Measurements from ENCODE around the gene NR3C1. TPM values are rescaled to one million over a fixed set of nuclear protein-coding genes. Genes with fewer than 3 reads are reported as not detected.
A peak's percentile ranks its signal among the peaks of the same experiment; 100 is the strongest.

NR3C1 gene
- polyA plus RNA-seq, 1 donor (not counting 4 experiments of a cell fraction or from before 2014, with no cell fraction given), result 30.7 TPM

DNA sequence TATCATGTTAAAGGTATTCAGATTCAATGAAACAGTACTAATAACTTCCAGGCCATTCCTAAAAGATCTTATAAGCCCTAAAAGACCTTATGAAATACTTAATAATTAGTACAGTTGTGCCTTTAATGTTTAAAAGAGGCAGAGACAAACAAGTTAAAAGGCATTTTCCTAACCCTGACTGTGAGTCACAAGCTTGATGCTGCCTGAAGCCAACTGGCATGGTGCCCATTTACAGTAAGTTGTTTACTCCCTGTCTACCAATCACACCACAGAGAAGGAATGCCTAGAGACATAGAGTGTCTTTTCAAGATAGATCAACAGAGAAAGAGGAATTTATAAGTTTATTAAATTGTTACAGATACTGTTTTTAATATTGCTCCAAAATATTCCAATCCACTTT, 47.8 kb downstream of the NR3C1 start:
- Histone ChIP-seq H4K20me1 (ENCODE audit: control insufficient read depth, extremely low read depth, insufficient read depth, low read length) (no peaks in the 10 kb centered on the region), H3K9me1 (ENCODE audit: control insufficient read depth, extremely low read depth, insufficient read depth, low read length) (no peaks in the 10 kb centered on the region), H3K9ac (ENCODE audit: control insufficient read depth, extremely low read depth, insufficient read depth, low read length) (peak overlapping the region; percentile 56), H3K27me3 (ENCODE audit: control insufficient read depth, extremely low read depth, insufficient read depth, low read length) (no peaks in the 10 kb centered on the region), H3K27ac (ENCODE audit: control insufficient read depth, insufficient read depth, low read length) (peak overlapping the region; percentile 83), H3K9me3 (ENCODE audit: control insufficient read depth, low read depth, low read length) (no peaks in the 10 kb centered on the region), H2AFZ (ENCODE audit: control insufficient read depth, low read length) (no peak overlapping the region), H3K36me3 (ENCODE audit: control insufficient read depth in 2 of 2, extremely low read depth in 1 of 2, insufficient read depth in 2 of 2, low read length in 2 of 2) (no peaks in the 10 kb centered on the region), H3K79me2 (ENCODE audit: control insufficient read depth, insufficient read depth, low read length) (peaks cover 85% of the 10 kb centered on the region), H3K4me3 (ENCODE audit: control insufficient read depth in 2 of 3, extremely low read depth in 1 of 3, insufficient read depth in 2 of 3, low read depth in 1 of 3, low read length in 3 of 3) (no peak overlapping the region), H3K4me1 (ENCODE audit: control insufficient read depth, extremely low read depth, insufficient read depth, low read length) (peaks cover 24% of the 10 kb centered on the region), H3K4me2 (ENCODE audit: control insufficient read depth, extremely low read depth, insufficient read depth, low read depth, low read length) (peak overlapping the region; percentile 71)
- TF ChIP-seq, protein P1, sequence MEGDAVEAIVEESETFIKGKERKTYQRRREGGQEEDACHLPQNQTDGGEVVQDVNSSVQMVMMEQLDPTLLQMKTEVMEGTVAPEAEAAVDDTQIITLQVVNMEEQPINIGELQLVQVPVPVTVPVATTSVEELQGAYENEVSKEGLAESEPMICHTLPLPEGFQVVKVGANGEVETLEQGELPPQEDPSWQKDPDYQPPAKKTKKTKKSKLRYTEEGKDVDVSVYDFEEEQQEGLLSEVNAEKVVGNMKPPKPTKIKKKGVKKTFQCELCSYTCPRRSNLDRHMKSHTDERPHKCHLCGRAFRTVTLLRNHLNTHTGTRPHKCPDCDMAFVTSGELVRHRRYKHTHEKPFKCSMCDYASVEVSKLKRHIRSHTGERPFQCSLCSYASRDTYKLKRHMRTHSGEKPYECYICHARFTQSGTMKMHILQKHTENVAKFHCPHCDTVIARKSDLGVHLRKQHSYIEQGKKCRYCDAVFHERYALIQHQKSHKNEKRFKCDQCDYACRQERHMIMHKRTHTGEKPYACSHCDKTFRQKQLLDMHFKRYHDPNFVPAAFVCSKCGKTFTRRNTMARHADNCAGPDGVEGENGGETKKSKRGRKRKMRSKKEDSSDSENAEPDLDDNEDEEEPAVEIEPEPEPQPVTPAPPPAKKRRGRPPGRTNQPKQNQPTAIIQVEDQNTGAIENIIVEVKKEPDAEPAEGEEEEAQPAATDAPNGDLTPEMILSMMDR (optimal IDR thresholded peaks at IDR 0.05 in 1 of 3, IDR thresholded peaks at IDR 0.05 in 1 of 3, conservative IDR thresholded peaks at IDR 0.05 in 1 of 3; ENCODE audit: extremely low read depth in 1 of 3, insufficient read depth in 2 of 3, low read length in 3 of 3), result no peak
- TF ChIP-seq EZH2 (IDR thresholded peaks at IDR 0.05; ENCODE audit: low read length), result no peak
- peak; percentile 87 for FAIRE-seq
- DNase-seq (ENCODE audit: low read depth, low spot score), result peak; percentile 85
- dilution Hi-C loops (cut with MboI; ENCODE audit: extremely low pct_ligation_motif_present, low sequenced_read_pairs), result no loop called here

DNA sequence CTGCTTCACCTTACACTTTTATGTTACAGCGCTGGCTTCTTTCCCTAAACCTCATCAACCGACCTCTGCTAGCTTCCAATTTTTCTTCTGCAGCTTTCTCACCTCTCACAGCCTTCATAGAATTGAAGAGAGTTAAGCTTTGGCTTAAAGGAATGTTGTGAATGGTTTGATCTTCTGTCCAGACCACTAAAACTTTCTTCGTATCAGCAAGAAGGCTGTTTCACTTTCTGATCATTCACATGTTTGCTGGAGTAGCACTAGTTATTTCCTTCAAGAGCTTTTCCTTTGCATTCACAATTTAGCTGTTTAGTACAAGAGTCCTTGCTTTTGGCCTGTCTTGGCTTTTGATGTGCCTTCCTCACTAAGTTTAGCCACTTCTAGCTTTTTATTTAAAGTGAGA, 49.5 kb downstream of the NR3C1 start:
- Histone ChIP-seq H3K4me3 (ENCODE audit: control insufficient read depth in 2 of 3, extremely low read depth in 1 of 3, insufficient read depth in 2 of 3, low read depth in 1 of 3, low read length in 3 of 3) (no peak overlapping the region), H2AFZ (ENCODE audit: control insufficient read depth, low read length) (no peak overlapping the region)
- TF ChIP-seq, protein P1 (optimal IDR thresholded peaks at IDR 0.05 in 1 of 3, IDR thresholded peaks at IDR 0.05 in 1 of 3, conservative IDR thresholded peaks at IDR 0.05 in 1 of 3; ENCODE audit: extremely low read depth in 1 of 3, insufficient read depth in 2 of 3, low read length in 3 of 3), result no peak
- no peak for TF ChIP-seq EZH2 (IDR thresholded peaks at IDR 0.05; ENCODE audit: low read length)

More for the DNA sequence above, 49.5 kb downstream of the NR3C1 start:
- dilution Hi-C loops (cut with MboI; ENCODE audit: extremely low pct_ligation_motif_present, low sequenced_read_pairs), result no loop called here
- Histone ChIP-seq H3K36me3 (ENCODE audit: control insufficient read depth in 2 of 2, extremely low read depth in 1 of 2, insufficient read depth in 2 of 2, low read length in 2 of 2) (no peaks in the 10 kb centered on the region), H3K9me1 (ENCODE audit: control insufficient read depth, extremely low read depth, insufficient read depth, low read length) (no peaks in the 10 kb centered on the region), H3K9me3 (ENCODE audit: control insufficient read depth, low read depth, low read length) (no peaks in the 10 kb centered on the region), H3K27me3 (ENCODE audit: control insufficient read depth, extremely low read depth, insufficient read depth, low read length) (no peaks in the 10 kb centered on the region), H3K79me2 (ENCODE audit: control insufficient read depth, insufficient read depth, low read length) (peaks cover 87% of the 10 kb centered on the region), H3K4me2 (ENCODE audit: control insufficient read depth, extremely low read depth, insufficient read depth, low read depth, low read length) (no peak overlapping the region), H3K4me1 (ENCODE audit: control insufficient read depth, extremely low read depth, insufficient read depth, low read length) (peaks cover 41% of the 10 kb centered on the region), H4K20me1 (ENCODE audit: control insufficient read depth, extremely low read depth, insufficient read depth, low read length) (no peaks in the 10 kb centered on the region), H3K9ac (ENCODE audit: control insufficient read depth, extremely low read depth, insufficient read depth, low read length) (no peak overlapping the region), H3K27ac (ENCODE audit: control insufficient read depth, insufficient read depth, low read length) (no peak overlapping the region)
- DNase-seq (ENCODE audit: low read depth, low spot score), result no peak
- no peak for FAIRE-seq

Data from keratinocyte (primary cell).